Ascending aorta (tissue), 2 donors: ENCODE data around the gene LSM12. TPM values are rescaled to one million over a fixed set of nuclear protein-coding genes. Genes with fewer than 3 reads are reported as not detected.

Experiments used
- DNase-seq, 2 donors: peaks; one replicate each; pipeline ENCODE4 v3.0.0-alpha.2; 2019; ENCODE audit warnings: low spot score in 2 of 2
- H3K27ac ChIP-seq, 2 donors: fragments of 200-600 bp; sonication (generic); one replicate each; pipeline ENCODE4 v1.5.1; 2016 to 2017; ENCODE audit warnings: mild to moderate bottlenecking in 1 of 2
- H3K27me3 ChIP-seq: fragments of 200-600 bp; sonication (generic); one replicate; pipeline ENCODE4 v1.5.1; 2017
- H3K36me3 ChIP-seq, 2 donors: fragments of 200-600 bp; sonication (generic); one replicate each; pipeline ENCODE4 v1.5.1; 2016
- H3K4me1 ChIP-seq, 2 donors: fragments of 200-600 bp; sonication (generic); one replicate each; pipeline ENCODE4 v1.5.1; 2016 to 2017; ENCODE audit warnings: mild to moderate bottlenecking in 1 of 2
- H3K4me3 ChIP-seq, 2 donors: fragments of 200-600 bp; sonication (generic); one replicate each; pipeline ENCODE4 v1.5.1; 2016 to 2017; ENCODE audit warnings: mild to moderate bottlenecking in 1 of 2
- H3K9me3 ChIP-seq, 2 donors: fragments of 200-600 bp; sonication (generic); one replicate each; pipeline ENCODE4 v1.5.1; 2016
- CTCF ChIP-seq, 3 experiments: fragments of 200-600 bp in 2 of 3; fragments of 450-650 bp in 1 of 3; sonication (generic) in 2 of 3; IDR thresholded peaks; one replicate each; pipeline ENCODE4 v1.5.1; 2016 to 2019; ENCODE audit warnings: antibody characterized with exemption in 3 of 3, mild to moderate bottlenecking in 1 of 3, moderate library complexity in 1 of 3
- intact Hi-C: fragments of 100-400 bp; cut with DNase I; formaldehyde crosslinking; loops from one replicate; pipeline ENCODE4 v1.15.1; 2023
- total RNA-seq: library from RNA; depleted of rRNA; stranded (reverse); fragments of >200 nt; gene quantifications from one replicate; pipeline ENCODE4 v1.1.0, GENCODE V29; 2016

Gene LSM12
- total RNA-seq, 1 donor from 2014 or later, result 12.5 TPM

DNA sequence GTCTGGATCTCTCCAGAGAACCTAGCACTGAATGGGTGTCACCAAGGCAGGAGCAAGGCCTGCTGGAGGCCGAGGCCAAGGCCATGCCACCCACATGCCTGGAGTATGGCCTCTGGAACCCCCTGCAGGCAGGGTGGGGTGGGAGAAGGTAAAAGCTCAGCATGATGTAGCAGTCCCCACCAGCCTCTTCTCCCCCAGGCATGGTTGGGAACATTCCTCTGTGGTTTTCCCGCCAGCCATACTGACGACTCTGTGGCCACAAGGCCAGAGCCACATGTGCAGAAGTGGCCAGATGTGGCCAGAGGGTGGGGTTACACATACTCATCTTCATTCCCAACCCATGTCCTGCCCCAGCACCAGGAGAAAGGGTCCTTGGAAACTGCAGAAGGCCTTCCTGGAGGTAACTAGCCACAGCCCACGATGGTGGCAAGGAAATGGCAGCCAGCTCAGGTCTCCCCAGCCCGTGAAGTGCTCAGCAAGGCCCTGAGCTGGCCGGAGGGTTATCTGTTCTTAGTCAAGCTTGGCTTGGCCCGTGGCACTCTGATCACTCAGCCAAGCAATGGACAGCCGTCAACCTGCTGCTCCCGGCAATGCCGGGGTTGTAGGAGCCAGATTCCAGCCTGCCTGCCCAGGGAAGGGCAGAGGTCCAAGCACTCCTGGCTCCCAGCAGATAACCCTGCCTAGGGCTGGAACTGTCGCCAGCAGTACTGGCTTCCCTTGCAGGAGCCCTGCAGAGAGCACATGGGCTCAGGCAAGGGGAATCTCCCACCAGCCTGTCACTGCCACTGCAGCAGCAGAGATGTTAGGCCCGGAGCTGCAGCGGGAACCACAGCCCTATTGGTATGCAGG lies 30.9 kb upstream of the LSM12 start:
- intact Hi-C loops, result no loop called here
- H3K36me3 ChIP-seq, result peaks cover 14 to 32% of the 10 kb centered on the region in 2 donors
- H3K4me1 ChIP-seq, result peaks cover 20 to 47% of the 10 kb centered on the region in 2 donors
- no peak overlapping the region for H3K4me3 ChIP-seq
- H3K27me3 ChIP-seq, result no peaks in the 10 kb centered on the region
- no peaks in the 10 kb centered on the region for H3K9me3 ChIP-seq
- DNase-seq, result no peak
- TF ChIP-seq CTCF (IDR thresholded peaks at IDR 0.05), result no peak
- H3K27ac ChIP-seq, result peak overlapping the region; percentile 80 to 84

- Histone ChIP-seq H3K36me3 (peaks cover 29 to 36% of the 10 kb centered on the region in 2 donors), H3K27me3 (no peaks in the 10 kb centered on the region), H3K4me3 (peak overlapping the region; percentile 14 to 45), H3K9me3 (no peaks in the 10 kb centered on the region), H3K27ac (peak overlapping the region; percentile 80 to 84), H3K4me1 (peaks cover 20 to 41% of the 10 kb centered on the region in 2 donors)
- DNase-seq, result peak in 1 of 2 donors; percentile 71
- intact Hi-C loops, result no loop called here
- TF ChIP-seq CTCF (IDR thresholded peaks at IDR 0.05), result peak in 1 of 3 experiments; percentile 6
Observed at GRCh38 chr17:44095647-44096496, 29.4 kb upstream of the LSM12 start.

DNA sequence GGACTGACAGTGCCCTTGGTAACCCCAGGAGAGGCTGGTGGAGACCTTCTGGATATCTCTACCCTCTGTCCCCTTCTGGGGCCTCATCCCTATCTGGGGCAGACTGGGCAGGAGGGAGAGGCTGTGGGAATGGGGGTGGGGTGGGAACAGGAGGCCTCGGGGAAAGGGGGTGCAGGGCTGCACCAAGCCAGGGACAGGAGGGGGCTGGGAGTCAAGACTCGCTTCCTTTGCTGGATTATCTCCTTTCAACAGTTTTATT lies 28.8 kb upstream of the LSM12 start:
- Histone ChIP-seq H3K36me3 (peaks cover 34 to 41% of the 10 kb centered on the region in 2 donors), H3K27me3 (no peaks in the 10 kb centered on the region), H3K4me1 (peaks cover 20 to 37% of the 10 kb centered on the region in 2 donors), H3K27ac (peak overlapping the region; percentile 80 to 84), H3K9me3 (no peaks in the 10 kb centered on the region), H3K4me3 (peak overlapping the region; percentile 14 to 45)
- intact Hi-C loops, result no loop called here
- DNase-seq, result no peak
- TF ChIP-seq CTCF (IDR thresholded peaks at IDR 0.05), result no peak

DNA sequence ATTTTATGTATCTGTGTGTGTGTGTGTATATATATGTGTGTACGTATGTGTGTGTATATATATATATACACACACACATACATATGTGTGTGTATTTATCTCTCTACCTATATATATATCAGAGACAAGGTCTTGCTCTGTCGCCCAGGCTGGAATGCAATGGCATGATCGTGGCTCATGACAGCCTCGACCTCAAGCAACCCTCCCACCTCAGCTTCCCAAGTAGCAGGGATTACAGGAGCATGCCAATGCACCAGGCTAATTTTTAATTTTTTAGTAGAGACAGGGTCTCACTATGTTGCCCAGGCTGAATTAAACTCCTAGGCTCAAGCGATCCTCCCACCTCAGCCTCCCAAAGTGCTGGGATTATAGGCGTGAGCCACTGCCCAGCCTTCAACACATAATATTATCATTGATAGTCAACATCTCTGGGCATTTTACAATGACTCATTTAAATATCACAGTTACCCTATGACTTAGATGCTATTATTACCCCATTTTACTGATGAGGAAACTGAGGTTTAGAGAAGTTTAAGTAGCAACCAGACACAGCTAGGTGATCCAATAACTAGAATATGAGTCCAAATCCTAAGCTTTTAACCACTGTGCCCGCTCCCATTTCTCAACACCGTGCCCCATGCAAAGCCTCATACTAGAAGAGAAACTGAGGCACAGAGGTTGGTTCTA lies 28.4 kb upstream of the LSM12 start:
- peaks cover 20 to 34% of the 10 kb centered on the region in 2 donors for H3K4me1 ChIP-seq
- intact Hi-C loops, result no loop called here
- peak overlapping the region; percentile 80 to 84 for H3K27ac ChIP-seq

More for the DNA sequence above, 28.4 kb upstream of the LSM12 start:
- peaks cover 38 to 46% of the 10 kb centered on the region in 2 donors for H3K36me3 ChIP-seq
- no peak for TF ChIP-seq CTCF (IDR thresholded peaks at IDR 0.05)
- H3K9me3 ChIP-seq, result no peaks in the 10 kb centered on the region
- no peak for DNase-seq
- no peaks in the 10 kb centered on the region for H3K27me3 ChIP-seq
- peak overlapping the region in 1 of 2 donors; percentile 45 for H3K4me3 ChIP-seq
